ENCODE data around the gene CSE1L.

DNA sequence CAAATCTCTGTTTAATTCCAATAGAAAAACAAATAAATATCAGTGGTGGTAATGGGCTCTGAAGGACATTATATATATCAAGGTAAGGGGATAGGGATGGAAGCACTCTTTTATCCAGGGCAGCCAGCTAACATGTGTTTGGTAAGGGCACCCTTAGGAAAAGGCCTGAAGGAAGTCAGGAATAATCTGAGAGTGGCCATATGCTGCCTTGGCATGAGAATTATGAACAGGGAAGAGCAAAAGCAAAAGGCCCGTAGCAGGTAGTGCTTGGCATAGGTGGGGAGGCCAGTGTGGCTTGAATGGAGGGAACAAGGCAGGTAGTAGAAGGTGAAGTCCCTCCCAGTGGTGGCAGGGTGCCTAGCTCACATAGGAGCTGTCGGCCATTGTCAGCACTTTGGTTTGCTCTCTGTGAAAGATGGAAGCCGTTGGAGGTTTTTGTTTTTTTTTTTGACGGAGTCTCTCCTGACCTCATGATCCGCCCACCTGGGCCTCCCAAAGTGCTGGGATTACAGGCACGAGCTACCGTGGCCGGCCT is 39.6 kb upstream of the CSE1L start:
- no peak for TF ChIP-seq ZNF169 (tag by site-specific recombination; IDR thresholded peaks at IDR 0.05)
- TF ChIP-seq, protein P1, sequence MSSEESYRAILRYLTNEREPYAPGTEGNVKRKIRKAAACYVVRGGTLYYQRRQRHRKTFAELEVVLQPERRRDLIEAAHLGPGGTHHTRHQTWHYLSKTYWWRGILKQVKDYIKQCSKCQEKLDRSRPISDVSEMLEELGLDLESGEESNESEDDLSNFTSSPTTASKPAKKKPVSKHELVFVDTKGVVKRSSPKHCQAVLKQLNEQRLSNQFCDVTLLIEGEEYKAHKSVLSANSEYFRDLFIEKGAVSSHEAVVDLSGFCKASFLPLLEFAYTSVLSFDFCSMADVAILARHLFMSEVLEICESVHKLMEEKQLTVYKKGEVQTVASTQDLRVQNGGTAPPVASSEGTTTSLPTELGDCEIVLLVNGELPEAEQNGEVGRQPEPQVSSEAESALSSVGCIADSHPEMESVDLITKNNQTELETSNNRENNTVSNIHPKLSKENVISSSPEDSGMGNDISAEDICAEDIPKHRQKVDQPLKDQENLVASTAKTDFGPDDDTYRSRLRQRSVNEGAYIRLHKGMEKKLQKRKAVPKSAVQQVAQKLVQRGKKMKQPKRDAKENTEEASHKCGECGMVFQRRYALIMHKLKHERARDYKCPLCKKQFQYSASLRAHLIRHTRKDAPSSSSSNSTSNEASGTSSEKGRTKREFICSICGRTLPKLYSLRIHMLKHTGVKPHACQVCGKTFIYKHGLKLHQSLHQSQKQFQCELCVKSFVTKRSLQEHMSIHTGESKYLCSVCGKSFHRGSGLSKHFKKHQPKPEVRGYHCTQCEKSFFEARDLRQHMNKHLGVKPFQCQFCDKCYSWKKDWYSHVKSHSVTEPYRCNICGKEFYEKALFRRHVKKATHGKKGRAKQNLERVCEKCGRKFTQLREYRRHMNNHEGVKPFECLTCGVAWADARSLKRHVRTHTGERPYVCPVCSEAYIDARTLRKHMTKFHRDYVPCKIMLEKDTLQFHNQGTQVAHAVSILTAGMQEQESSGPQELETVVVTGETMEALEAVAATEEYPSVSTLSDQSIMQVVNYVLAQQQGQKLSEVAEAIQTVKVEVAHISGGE (tag by site-specific recombination; conservative IDR thresholded peaks at IDR 0.05; ENCODE audit: low read depth), result no peak
- TF ChIP-seq, protein P2, sequence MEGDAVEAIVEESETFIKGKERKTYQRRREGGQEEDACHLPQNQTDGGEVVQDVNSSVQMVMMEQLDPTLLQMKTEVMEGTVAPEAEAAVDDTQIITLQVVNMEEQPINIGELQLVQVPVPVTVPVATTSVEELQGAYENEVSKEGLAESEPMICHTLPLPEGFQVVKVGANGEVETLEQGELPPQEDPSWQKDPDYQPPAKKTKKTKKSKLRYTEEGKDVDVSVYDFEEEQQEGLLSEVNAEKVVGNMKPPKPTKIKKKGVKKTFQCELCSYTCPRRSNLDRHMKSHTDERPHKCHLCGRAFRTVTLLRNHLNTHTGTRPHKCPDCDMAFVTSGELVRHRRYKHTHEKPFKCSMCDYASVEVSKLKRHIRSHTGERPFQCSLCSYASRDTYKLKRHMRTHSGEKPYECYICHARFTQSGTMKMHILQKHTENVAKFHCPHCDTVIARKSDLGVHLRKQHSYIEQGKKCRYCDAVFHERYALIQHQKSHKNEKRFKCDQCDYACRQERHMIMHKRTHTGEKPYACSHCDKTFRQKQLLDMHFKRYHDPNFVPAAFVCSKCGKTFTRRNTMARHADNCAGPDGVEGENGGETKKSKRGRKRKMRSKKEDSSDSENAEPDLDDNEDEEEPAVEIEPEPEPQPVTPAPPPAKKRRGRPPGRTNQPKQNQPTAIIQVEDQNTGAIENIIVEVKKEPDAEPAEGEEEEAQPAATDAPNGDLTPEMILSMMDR (tag by site-specific recombination; IDR thresholded peaks at IDR 0.05), result no peak
- TF ChIP-seq, protein P3, sequence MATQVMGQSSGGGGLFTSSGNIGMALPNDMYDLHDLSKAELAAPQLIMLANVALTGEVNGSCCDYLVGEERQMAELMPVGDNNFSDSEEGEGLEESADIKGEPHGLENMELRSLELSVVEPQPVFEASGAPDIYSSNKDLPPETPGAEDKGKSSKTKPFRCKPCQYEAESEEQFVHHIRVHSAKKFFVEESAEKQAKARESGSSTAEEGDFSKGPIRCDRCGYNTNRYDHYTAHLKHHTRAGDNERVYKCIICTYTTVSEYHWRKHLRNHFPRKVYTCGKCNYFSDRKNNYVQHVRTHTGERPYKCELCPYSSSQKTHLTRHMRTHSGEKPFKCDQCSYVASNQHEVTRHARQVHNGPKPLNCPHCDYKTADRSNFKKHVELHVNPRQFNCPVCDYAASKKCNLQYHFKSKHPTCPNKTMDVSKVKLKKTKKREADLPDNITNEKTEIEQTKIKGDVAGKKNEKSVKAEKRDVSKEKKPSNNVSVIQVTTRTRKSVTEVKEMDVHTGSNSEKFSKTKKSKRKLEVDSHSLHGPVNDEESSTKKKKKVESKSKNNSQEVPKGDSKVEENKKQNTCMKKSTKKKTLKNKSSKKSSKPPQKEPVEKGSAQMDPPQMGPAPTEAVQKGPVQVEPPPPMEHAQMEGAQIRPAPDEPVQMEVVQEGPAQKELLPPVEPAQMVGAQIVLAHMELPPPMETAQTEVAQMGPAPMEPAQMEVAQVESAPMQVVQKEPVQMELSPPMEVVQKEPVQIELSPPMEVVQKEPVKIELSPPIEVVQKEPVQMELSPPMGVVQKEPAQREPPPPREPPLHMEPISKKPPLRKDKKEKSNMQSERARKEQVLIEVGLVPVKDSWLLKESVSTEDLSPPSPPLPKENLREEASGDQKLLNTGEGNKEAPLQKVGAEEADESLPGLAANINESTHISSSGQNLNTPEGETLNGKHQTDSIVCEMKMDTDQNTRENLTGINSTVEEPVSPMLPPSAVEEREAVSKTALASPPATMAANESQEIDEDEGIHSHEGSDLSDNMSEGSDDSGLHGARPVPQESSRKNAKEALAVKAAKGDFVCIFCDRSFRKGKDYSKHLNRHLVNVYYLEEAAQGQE (tag by site-specific recombination; IDR thresholded peaks at IDR 0.05), result no peak
- TF ChIP-seq ZNF600 (tag by site-specific recombination; IDR thresholded peaks at IDR 0.05), result no peak
- no peak for TF ChIP-seq ZNF121 (tag by site-specific recombination; IDR thresholded peaks at IDR 0.05)
- TF ChIP-seq ZNF777 (tag by site-specific recombination; IDR thresholded peaks at IDR 0.05; ENCODE audit: borderline replicate concordance), result no peak
- TF ChIP-seq ATF2 (tag by site-specific recombination; IDR thresholded peaks at IDR 0.05; ENCODE audit: low read depth), result no peak
- no peak for TF ChIP-seq PBX3 (CRISPR knock-in tag; IDR thresholded peaks at IDR 0.05)

All from HEK293 (cell line).